ENCODE measurements around the gene PTHLH.
A peak's percentile ranks its signal among the peaks of the same experiment; 100 is the strongest.

The PTHLH gene

GRCh38 chr12:27979145-27979544, 6.6 kb upstream of the PTHLH start:
- DNase-seq (ENCODE audit: low read depth) = no peak
- TF ChIP-seq, protein P1, sequence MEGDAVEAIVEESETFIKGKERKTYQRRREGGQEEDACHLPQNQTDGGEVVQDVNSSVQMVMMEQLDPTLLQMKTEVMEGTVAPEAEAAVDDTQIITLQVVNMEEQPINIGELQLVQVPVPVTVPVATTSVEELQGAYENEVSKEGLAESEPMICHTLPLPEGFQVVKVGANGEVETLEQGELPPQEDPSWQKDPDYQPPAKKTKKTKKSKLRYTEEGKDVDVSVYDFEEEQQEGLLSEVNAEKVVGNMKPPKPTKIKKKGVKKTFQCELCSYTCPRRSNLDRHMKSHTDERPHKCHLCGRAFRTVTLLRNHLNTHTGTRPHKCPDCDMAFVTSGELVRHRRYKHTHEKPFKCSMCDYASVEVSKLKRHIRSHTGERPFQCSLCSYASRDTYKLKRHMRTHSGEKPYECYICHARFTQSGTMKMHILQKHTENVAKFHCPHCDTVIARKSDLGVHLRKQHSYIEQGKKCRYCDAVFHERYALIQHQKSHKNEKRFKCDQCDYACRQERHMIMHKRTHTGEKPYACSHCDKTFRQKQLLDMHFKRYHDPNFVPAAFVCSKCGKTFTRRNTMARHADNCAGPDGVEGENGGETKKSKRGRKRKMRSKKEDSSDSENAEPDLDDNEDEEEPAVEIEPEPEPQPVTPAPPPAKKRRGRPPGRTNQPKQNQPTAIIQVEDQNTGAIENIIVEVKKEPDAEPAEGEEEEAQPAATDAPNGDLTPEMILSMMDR (IDR thresholded peaks at IDR 0.05; ENCODE audit: low read length, missing control alignments) = no peak
- no peak overlapping the region for H3K4me3 ChIP-seq (replicated peaks; ENCODE audit: low read depth, low read length)

DNA sequence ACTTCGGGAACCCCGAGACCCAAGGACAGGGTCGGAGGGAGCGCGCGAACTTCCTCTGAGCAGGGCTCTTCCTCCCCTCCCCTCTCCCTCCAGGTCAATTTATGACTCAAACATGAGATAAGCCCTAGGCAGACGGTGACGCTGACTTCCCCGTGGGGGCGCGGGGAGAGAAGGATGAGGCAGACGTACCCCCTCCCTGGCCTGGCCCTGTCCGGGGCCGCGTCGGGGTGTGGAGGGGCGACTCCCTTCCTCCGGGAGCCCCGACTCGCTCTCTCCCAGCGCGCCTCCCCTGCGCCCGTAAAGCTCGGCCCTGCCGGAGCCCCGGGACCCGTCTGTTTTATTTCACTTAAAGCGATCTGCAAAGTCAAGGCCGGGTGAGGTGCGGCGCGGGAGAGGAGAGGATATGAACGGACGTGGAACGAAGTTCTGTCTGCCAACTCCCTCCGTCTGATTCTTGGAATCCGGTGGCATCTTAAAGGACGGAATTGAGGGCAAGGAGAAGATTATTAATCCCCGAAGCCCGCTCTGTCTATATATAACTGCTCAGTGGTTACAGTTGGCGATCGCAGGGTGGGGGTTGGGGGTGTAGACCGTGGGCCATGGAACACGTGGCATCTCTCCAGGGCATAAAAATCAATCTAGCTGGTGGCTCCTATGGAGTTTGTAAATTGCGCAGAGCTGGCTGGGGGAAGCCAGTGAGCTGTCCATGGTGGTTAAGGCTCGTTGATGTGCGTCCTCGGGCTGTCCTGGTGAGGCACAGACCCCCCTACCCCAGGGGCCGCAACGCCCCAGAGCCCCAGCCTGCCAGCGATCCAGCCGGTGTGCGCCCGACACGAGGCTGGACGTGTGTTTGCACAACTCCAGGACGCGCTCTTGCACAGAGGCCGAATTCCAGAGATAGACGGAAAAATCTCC, 2.9 kb upstream of the PTHLH start:
- H3K4me3 ChIP-seq (replicated peaks; ENCODE audit: low read depth, low read length) = peak overlapping the region; percentile 41
- peak; percentile 74 for DNase-seq (ENCODE audit: low read depth)
- TF ChIP-seq, protein P1 (IDR thresholded peaks at IDR 0.05; ENCODE audit: low read length, missing control alignments) = no peak

DNA sequence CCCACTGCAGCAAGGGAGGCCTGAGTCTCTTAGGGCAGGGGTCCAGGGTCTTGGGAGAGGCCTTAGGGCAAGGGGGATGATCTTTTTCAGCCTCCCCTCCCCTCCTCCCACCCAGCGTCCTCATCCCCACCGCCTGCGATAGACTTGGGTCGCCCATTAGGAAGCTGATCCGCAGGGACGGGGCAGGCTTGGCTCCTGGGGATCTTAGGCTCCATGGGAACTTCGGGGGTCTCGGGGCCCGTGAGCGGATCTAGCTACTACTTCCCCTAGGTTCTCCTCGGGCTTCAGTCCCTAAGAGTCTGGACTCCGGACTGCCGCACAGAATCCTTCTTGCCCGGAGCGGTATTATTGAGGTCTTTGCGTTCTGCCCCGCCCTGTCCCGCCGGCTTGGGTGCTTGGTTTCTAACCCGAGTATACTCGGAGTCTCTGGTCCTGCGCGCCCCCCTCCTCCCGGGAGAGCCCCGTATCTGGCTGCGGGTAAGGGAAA, 2.2 kb upstream of the PTHLH start:
- peak overlapping the region; percentile 41 for H3K4me3 ChIP-seq (replicated peaks; ENCODE audit: low read depth, low read length)
- TF ChIP-seq, protein P1 (IDR thresholded peaks at IDR 0.05; ENCODE audit: low read length, missing control alignments) = no peak
- no peak for DNase-seq (ENCODE audit: low read depth)

GRCh38 chr12:27973487-27973890, 956 bp upstream of the PTHLH start:
- no peak for DNase-seq (ENCODE audit: low read depth)
- no peak overlapping the region for H3K4me3 ChIP-seq (replicated peaks; ENCODE audit: low read depth, low read length)
- TF ChIP-seq, protein P1 (IDR thresholded peaks at IDR 0.05; ENCODE audit: low read length, missing control alignments) = no peak

DNA sequence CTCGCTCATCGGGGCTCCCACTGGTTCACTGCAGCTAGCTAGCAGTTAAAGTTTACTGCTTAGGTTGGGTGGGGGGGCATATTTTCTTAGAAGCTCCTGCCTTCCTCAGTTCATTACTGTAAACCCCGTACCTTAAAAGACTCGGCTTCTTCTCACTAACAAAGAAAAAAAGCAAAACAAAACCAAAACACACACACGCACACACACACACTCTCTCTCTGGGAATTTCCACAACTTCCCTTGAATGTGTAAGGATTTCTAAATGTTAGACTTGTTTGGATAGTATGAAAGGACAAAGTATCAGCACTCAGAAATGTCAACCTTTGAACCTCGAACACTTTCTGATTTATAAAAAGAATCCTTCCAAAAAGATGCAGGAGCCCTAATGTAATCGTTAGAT, 927 bp downstream of the PTHLH start:
- no peak overlapping the region for H3K4me3 ChIP-seq (replicated peaks; ENCODE audit: low read depth, low read length)
- TF ChIP-seq, protein P1 (IDR thresholded peaks at IDR 0.05; ENCODE audit: low read length, missing control alignments) = no peak

DNA sequence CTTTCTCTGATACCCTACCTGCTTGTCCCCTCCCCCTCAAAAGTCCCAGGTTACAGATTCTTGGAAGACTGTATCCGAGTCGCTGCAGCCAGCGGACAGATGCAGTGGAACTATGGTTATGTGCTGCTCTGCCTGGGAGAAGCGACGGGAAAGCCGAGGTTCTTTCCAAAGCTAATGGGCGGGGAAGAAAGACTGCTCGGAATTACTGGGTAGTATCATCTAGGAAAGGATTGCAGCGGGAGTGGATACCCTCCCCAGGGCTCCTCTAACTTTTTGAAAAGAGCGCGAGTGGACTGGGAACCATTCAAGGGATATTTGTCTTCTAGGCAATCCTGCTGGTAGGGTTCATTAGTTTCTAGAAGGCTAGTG, 1.4 kb downstream of the PTHLH start:
- TF ChIP-seq, protein P1 (IDR thresholded peaks at IDR 0.05; ENCODE audit: low read length, missing control alignments) = no peak
- peak overlapping the region; percentile 64 for H3K4me3 ChIP-seq (replicated peaks; ENCODE audit: low read depth, low read length)
- no peak for DNase-seq (ENCODE audit: low read depth)

More for the DNA sequence above, 927 bp downstream of the PTHLH start:
- no peak for DNase-seq (ENCODE audit: low read depth)

Measured in fibroblast of pulmonary artery (primary cell).